Measurements from ENCODE around the gene SMYD3.
"Not testable (repeated sequence)": the region's sequence is repeated elsewhere in the genome, so short reads cannot be mapped to it uniquely, and the experiment has no call there.

Gene SMYD3

DNA sequence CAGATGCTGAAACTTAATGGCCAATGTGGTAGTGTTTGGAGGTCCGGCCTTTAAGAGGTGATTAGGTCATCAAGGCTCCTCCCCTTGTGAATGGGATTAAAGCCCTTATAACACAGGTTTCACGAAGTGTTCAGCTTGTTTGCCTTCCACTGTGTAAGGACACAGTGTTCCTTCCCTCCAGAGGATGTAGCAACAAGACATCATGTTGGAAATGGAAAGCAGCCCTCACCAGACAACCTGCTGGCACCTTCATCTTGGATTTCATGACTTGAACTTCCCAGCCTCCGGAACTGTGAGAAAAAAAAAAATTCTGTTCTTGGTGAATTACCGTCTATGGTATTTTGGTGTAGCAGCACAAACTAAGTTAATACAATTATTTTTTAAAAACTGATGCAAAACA lies 738.5 kb downstream of the SMYD3 start:
- DNase-seq (ENCODE audit: low spot score), result no peak

DNA sequence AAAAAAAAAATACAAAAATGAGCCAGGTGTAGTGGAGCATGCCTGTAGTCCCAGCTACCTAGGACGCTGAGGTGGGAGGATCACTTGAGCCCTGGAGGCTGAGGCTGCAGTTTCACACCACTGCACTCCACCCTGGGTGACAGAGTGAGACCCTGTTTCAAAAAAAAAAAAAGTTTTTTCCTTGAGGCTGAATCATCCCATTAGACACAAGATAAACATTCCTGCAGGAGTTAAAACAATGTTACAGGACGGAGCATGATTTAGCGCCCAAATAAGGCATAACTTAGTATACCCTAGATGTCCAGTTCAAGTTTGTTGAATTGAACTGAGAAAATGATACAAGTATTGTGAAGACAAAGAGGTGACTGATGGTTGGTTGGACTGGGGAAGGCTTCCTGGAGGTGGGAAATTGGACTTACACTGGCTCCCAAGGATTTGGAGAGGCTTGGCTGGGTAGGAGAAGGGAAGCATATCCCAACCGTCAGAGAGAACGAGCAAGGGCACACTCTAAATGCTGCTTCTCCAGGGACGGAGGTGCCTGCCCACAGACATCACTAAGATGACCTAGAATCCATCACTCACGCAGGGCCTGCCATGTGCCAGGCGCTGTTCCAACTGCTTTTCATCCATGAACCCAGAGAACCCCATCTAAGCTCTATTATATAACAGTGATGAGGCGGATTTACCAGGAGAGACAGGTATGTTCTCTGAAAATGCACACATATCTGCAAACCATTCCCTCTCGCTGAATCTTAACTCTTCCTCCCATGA lies 741.7 kb downstream of the SMYD3 start:
- no peak for DNase-seq (ENCODE audit: low spot score)

GRCh38 chr1:245763873-245764331 lies 743.2 kb downstream of the SMYD3 start:
- DNase-seq (ENCODE audit: low spot score), result no peak

DNA sequence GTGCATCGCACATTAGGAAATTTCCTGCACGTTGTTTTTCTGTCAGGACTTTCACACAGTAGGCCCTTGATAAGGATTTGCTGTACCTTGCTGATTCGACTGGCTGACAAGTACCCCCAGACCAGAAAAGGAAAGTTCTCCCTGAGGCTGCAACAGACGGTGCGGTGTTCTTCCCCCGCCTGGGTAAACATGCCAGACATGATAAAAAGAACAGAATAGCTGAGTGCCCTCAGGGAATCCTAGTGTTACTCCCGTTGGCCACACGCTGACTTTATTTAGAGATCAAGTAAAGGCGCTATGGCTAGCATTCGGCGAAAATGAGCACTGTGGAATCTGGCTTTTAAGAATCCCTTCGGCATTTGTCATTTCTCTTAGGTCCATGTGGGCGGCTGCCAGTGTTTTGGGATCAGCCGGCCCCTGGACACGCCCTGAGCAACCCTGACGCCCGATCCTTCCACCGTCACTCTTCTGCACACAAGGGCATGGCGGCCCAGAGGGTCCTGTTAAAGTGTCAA lies 744.6 kb downstream of the SMYD3 start:
- DNase-seq (ENCODE audit: low spot score), result no peak

- DNase-seq (ENCODE audit: low spot score), result no peak
Measured at GRCh38 chr1:245760301-245760700, 746.8 kb downstream of the SMYD3 start.

- no peak for DNase-seq (ENCODE audit: low spot score)
Measured at GRCh38 chr1:245754463-245754961, 752.6 kb downstream of the SMYD3 start.

DNA sequence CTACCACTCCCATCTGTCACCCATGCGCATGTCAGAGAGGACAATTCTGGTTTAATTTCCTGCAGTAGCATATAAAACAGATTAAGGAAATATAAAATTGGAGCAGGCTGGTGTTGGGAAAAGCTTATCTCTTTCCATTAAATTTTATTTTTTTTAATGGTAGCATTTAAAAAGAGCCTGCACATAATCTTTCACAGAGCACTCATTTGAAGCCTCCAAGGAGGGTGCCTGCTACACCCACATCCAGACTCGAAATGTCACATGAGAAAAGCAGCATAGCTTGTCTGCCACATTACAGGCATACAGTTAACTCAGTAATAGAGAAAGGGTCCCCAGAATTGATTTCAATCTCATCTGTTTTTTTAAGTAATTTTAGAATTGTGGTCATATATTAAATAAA lies 753.3 kb downstream of the SMYD3 start:
- no peak for DNase-seq (ENCODE audit: low spot score)

- DNase-seq (ENCODE audit: low spot score), result no peak
Measured at GRCh38 chr1:245752561-245752960, 754.5 kb downstream of the SMYD3 start.

- no peak for DNase-seq (ENCODE audit: low spot score)
Measured at GRCh38 chr1:245751726-245752470, 755.2 kb downstream of the SMYD3 start.

DNA sequence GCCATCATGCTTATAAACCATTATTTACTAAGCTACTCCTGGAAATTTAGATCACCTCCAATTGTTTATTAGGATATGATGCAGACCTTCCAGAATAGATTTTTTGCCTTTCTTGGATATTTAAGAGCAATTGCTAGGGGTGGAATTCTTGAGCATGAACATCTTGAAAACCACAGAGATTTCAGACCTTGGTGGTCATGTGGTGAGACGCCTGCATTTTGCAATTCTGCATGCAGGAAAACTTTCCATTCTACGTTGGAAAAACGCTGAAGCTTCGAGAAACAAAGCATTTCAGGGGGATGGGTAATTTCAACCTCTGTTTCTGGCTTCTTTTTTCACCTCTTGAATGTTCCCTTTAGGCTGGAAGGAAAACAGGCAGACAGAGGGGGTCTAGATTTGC lies 756.0 kb downstream of the SMYD3 start:
- no peak for DNase-seq (ENCODE audit: low spot score)

GRCh38 chr1:245750261-245750660 lies 756.8 kb downstream of the SMYD3 start:
- DNase-seq (ENCODE audit: low spot score), result no peak

- DNase-seq (ENCODE audit: low spot score), result no peak
Measured at GRCh38 chr1:245749053-245749452, 758.0 kb downstream of the SMYD3 start.

DNA sequence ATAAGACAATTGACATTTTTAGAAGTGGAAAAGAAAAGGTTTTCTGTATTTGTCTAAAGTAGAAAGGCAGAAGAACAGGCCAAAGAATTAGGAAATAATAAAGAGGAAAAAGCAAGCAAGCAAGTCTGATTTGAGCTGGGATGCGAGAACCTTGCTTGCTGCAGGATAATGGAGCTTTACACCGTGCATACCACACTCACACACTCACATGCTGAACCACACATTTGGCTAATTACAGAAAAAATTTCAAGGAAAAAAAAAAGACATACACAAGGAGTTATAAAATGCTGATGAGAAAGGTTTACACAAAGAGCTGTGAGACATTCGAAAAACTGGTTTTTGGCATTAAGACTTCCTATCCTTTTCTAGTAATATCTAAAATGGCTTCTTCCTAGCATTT lies 758.4 kb downstream of the SMYD3 start:
- DNase-seq (ENCODE audit: low spot score), result no peak

DNA sequence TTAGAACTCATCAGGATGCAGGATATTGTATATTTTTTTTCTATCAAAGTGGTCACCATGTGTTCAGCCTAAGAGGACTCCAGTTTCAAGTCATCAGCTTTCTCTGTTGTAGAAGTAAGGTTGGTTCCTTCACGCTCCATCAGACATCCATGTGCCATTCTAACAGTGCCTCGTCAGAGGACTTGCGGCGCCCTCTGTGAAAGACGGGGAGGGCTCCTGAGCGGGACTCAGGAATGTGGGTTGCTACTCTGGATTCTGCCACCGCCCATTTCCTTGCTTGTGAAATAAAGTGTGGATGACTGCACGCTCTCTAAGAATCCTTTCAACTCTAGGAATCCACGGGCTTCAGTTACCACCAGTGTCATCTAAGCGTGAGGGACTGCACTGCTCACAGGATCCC lies 758.8 kb downstream of the SMYD3 start:
- DNase-seq (ENCODE audit: low spot score), result no peak

DNA sequence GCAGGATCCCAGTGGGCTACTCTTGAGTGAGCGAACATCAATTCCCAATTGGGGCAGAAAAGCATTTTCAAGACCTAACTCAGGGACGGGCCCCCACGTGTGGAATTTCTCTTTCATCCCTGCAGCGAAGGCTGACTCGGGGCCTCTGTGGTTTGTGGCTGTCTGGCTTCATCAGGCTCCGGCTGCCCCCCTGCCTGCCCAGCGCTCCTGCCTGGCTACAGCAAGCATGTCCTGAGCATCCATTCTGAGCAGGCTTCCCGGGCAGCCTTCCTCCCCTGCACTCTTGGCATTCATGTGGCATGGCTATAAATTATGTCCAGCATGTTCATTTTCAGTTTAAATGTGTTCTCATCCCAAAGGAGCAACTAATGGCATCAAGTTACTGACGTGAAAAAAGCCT lies 764.2 kb downstream of the SMYD3 start:
- DNase-seq (ENCODE audit: low spot score), result no peak

- DNase-seq (ENCODE audit: low spot score), result not testable (repeated sequence)
Measured at GRCh38 chr1:245740336-245740735, 766.7 kb downstream of the SMYD3 start.

DNA sequence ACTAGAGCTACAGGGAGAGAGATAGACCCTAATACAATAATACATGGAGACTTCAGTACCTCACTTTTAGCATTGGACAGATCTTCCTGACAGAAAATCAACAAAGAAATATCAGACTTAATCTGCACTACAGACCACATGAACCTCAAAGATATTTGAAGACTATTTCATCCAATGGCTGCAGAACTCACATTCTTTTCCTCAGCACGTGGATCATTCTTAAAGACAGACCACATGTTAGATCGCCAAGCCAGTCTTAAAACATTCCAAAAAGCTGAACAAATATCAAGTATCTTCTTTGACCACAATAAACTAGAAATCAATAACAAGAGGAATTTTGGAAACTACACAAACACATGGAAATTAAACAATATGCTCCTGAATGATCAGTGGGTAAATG lies 776.3 kb downstream of the SMYD3 start:
- DNase-seq (ENCODE audit: low spot score), result no peak

- DNase-seq (ENCODE audit: low spot score), result not testable (repeated sequence)
Measured at GRCh38 chr1:245728035-245728434, 779.0 kb downstream of the SMYD3 start.

DNA sequence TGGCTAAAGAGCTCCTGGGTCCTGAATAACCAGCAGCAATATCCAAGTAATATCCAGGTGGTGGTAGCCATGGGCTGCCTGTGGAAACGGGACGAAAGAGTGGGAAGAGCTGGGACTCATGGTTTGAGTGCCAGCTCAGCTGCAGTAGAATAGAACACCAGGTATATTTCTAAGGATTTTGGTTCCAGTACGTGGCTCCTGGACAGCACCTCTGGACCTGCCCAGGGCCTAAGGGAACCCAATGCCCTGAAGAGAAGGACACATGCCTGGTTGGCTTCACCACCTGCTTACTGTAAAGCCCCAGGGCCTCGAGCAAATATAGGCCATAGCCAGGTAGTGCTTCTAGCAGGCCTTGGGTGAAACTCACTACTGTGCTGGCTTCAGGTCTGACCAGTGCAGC lies 785.6 kb downstream of the SMYD3 start:
- DNase-seq (ENCODE audit: low spot score), result no peak

DNA sequence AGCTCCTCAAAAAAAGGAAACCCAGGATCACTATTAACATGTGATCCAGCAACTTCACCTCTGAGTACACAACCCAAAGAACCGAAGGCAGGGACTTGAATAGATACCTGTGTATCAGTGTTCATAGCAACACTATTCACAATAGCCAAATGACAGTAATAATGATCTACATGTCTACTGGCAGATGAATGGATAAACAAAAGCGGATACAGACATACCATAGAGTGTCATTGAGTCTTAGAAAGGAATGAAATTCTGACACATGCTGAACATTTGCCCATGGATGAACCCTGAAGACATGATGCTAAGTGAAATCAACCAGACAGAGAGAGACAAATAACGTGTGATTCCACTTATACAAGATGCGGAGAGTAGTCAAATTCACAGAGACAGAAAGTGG lies 788.1 kb downstream of the SMYD3 start:
- no peak for DNase-seq (ENCODE audit: low spot score)

- DNase-seq (ENCODE audit: low spot score), result no peak
Measured at GRCh38 chr1:245718123-245718522, 789.0 kb downstream of the SMYD3 start.

GRCh38 chr1:245717611-245718010 lies 789.5 kb downstream of the SMYD3 start:
- DNase-seq (ENCODE audit: low spot score), result no peak

- DNase-seq (ENCODE audit: low spot score), result no peak
Measured at GRCh38 chr1:245716561-245716960, 790.5 kb downstream of the SMYD3 start.
